GM12878 (cell line): ENCODE data around the gene PROM1. TPM values are rescaled to one million over a fixed set of nuclear protein-coding genes. Genes with fewer than 3 reads are reported as not detected.
A peak's percentile ranks its signal among the peaks of the same experiment; 100 is the strongest.

ENCODE experiments used
- ATAC-seq: fragments of 200-7000 bp; cut with Tn5 transposase; 3 replicates; pipeline ENCODE4 v1.9.1; 2020; ENCODE audit warnings: mild to moderate bottlenecking, moderate library complexity
- BruUV-seq: library from RNA; stranded (reverse); fragments of 400-500 nt; replicated peaks from 2 replicates; lab custom pipeline; 2021; lab: Mats Ljungman, UMichigan
- CTCF ChIA-PET: fragments of 300-600 bp; sonication (Branson Sonifier 250); formaldehyde crosslinking; extraction: SDS; loops from one replicate; lab custom pipeline; 2021; ENCODE audit warnings: inconsistent platforms; lab: Yijun Ruan, JAX
- POLR2A ChIA-PET: fragments of 350-600 bp; formaldehyde crosslinking; extraction: SDS; loops from one replicate; lab custom pipeline; 2021; ENCODE audit warnings: inconsistent platforms; lab: Charles Lee
- RAD21 ChIA-PET: fragments of 300-600 bp; sonication (Branson Sonifier 250); formaldehyde crosslinking; loops from one replicate; lab custom pipeline; 2023; ENCODE audit warnings: antibody characterized with exemption; ENCODE audit not compliant: unreplicated experiment; lab: Charles Lee
- SMC1A ChIA-PET: fragments of 300-600 bp; sonication (Branson Sonifier 250); formaldehyde crosslinking; loops from one replicate; lab custom pipeline; 2023; ENCODE audit not compliant: unreplicated experiment, uncharacterized antibody; lab: Charles Lee
- DNase-seq: peaks from one replicate; pipeline ENCODE4 v3.0.0-alpha.2; 2011; ENCODE audit warnings: low read depth, low spot score
- FAIRE-seq: peaks from 3 replicates; lab custom pipeline; 2011; peaks lifted over from hg19 to GRCh38; lab: Jason Lieb, UNC
- H2AFZ ChIP-seq: 2 replicates; pipeline ENCODE4 v1.6.0; 2011; ENCODE audit warnings: low read depth, low read length, control low read depth; ENCODE audit not compliant: control insufficient read depth
- H3K27ac ChIP-seq: 2 replicates; pipeline ENCODE4 v1.5.1; 2011; ENCODE audit warnings: control low read depth; ENCODE audit not compliant: control insufficient read depth, insufficient read depth
- H3K27me3 ChIP-seq, 2 experiments: replicated peaks in 1 of 2; 2 replicates each; pipeline versions ENCODE4 v1.6.0 to v1.6.1; 2011; ENCODE audit warnings: low read length in 1 of 2; ENCODE audit not compliant: control insufficient read depth in 2 of 2, insufficient read depth in 2 of 2
- H3K36me3 ChIP-seq, 2 experiments: 2 replicates each; pipeline ENCODE4 v1.5.1; 2011; ENCODE audit warnings: low read length in 1 of 2; ENCODE audit not compliant: control insufficient read depth in 2 of 2, insufficient read depth in 2 of 2
- H3K4me1 ChIP-seq: 2 replicates; pipeline ENCODE4 v1.6.1; 2011; ENCODE audit warnings: mild to moderate bottlenecking, low read length, moderate library complexity, mixed read lengths; ENCODE audit not compliant: control insufficient read depth, insufficient read depth
- H3K4me2 ChIP-seq: 2 replicates; pipeline ENCODE4 v1.6.0; 2011; ENCODE audit warnings: control low read depth; ENCODE audit not compliant: control insufficient read depth, insufficient read depth
- H3K4me3 ChIP-seq: fragments of 200-600 bp; sonication (generic); 2 replicates; pipeline ENCODE4 v1.5.1; 2016
- H3K79me2 ChIP-seq: 2 replicates; pipeline ENCODE4 v1.6.0; 2011; ENCODE audit warnings: low read length; ENCODE audit not compliant: control insufficient read depth, insufficient read depth
- H3K9ac ChIP-seq: 2 replicates; pipeline ENCODE4 v1.8.0; 2011; ENCODE audit warnings: low read length, control low read depth, mixed read lengths; ENCODE audit not compliant: control insufficient read depth, insufficient read depth
- H3K9me3 ChIP-seq: replicated peaks from 3 replicates; pipeline ENCODE4 v1.5.1; 2011; ENCODE audit warnings: mild to moderate bottlenecking, low read length; ENCODE audit not compliant: control insufficient read depth, insufficient read depth
- H4K20me1 ChIP-seq: 2 replicates; pipeline ENCODE4 v1.6.0; 2011; ENCODE audit not compliant: control insufficient read depth, insufficient read depth
- FOXM1 ChIP-seq: IDR thresholded peaks from 2 replicates; pipeline ENCODE4 v1.6.1; 2012; ENCODE audit warnings: low read depth, mild to moderate bottlenecking, inconsistent platforms, low read length, moderate library complexity
- KAT2A ChIP-seq: conservative IDR thresholded peaks from 2 replicates; pipeline ENCODE4 v1.6.1; 2011; ENCODE audit warnings: low read depth, low read length; ENCODE audit not compliant: control insufficient read depth
- MXI1 ChIP-seq: fragments of 150-350 bp; IDR thresholded peaks from 2 replicates; pipeline ENCODE4 v1.6.1; 2011; ENCODE audit warnings: low read depth, mild to moderate bottlenecking, inconsistent platforms, low read length, improper control_type of control experiment
- NFXL1 ChIP-seq: fragments of 450-650 bp; IDR thresholded peaks from 2 replicates; pipeline ENCODE4 v1.6.1; 2017; ENCODE audit warnings: antibody characterized with exemption, mild to moderate bottlenecking, borderline replicate concordance
- NFYB ChIP-seq: IDR thresholded peaks from 2 replicates; pipeline ENCODE4 v1.6.1; 2011; ENCODE audit warnings: low read depth, mild to moderate bottlenecking, low read length, improper control_type of control experiment, moderate library complexity; ENCODE audit not compliant: insufficient read depth
- NR2C2 ChIP-seq: IDR thresholded peaks from 2 replicates; pipeline ENCODE4 v1.6.1; 2011; ENCODE audit warnings: borderline replicate concordance, low read depth; ENCODE audit not compliant: control insufficient read depth, insufficient read length
- POLR2AphosphoS5 ChIP-seq: IDR thresholded peaks from 2 replicates; pipeline ENCODE4 v1.6.1; 2011; ENCODE audit warnings: mild to moderate bottlenecking, low read length, inconsistent platforms
- RUNX3 ChIP-seq: IDR thresholded peaks from 2 replicates; pipeline ENCODE4 v1.6.1; 2012; ENCODE audit warnings: low read length, inconsistent platforms
- STAT1 ChIP-seq: fragments of 450-650 bp; conservative IDR thresholded peaks from 2 replicates; pipeline ENCODE4 v1.6.1; 2014; ENCODE audit warnings: antibody characterized with exemption, mild to moderate bottlenecking
- WRNIP1 ChIP-seq: IDR thresholded peaks from 2 replicates; pipeline ENCODE4 v1.6.1; 2011; ENCODE audit warnings: low read depth, low read length, improper control_type of control experiment, borderline replicate concordance
- ZZZ3 ChIP-seq: IDR thresholded peaks from 2 replicates; pipeline ENCODE4 v1.6.1; 2011; ENCODE audit warnings: low read depth; ENCODE audit not compliant: control insufficient read depth, insufficient read length
- WGBS: methylation state at CpG from one replicate; pipeline ENCODE4 v1.1.6; 2016; ENCODE audit warnings: low lambda C conversion rate; ENCODE audit not compliant: insufficient replicate concordance, insufficient coverage; ENCODE audit errors: missing lambda C conversion rate; 5-methylcytosine and 5-hydroxymethylcytosine counted together
- in situ Hi-C: fragments of 300-500 bp; cut with MboI; formaldehyde crosslinking; loops from 9 replicates; pipeline ENCODE4 v1.14.3; 2018; ENCODE audit warnings: mixed read lengths
- intact Hi-C: fragments of 100-400 bp; cut with micrococcal nuclease; formaldehyde crosslinking; loops from one replicate; pipeline ENCODE4 v1.14.2; 2022; ENCODE audit not compliant: unreplicated experiment
- polyA plus RNA-seq, 11 experiments: library from polyadenylated mRNA; depleted of rRNA in 4 of 11; unstranded in 6 of 11; stranded (reverse) in 5 of 11; fragments of >200 nt; fragmentation: Nextera tagmentation in 4 of 11; fragmentation: Illumina TruSeq in 1 of 11; extraction: Ambion mirVana in 4 of 11; extraction: Trizol in 1 of 11; gene quantifications; 1 replicate in 1 of 11; 2 replicates in 10 of 11; pipeline versions ENCODE4 v1.2.1 to v1.2.3, GENCODE V29; 2011 to 2016; ENCODE audit warnings: inconsistent platforms in 2 of 11, missing spikeins in 2 of 11, low read depth in 1 of 11
- total RNA-seq, 4 experiments: library from RNA; depleted of rRNA in 3 of 4; stranded (reverse); fragments of >200 nt in 3 of 4; fragmentation: Illumina TruSeq in 1 of 4; extraction: Trizol in 1 of 4; gene quantifications; 2 replicates each; pipeline versions ENCODE4 v1.2.1 to v1.2.3, GENCODE V29; 2013 to 2021
- TF ChIP-seq, protein P1 (sequence below): IDR thresholded peaks from 2 replicates; pipeline ENCODE4 v1.6.1; 2012; ENCODE audit warnings: low read depth, low read length, improper control_type of control experiment
- TF ChIP-seq, protein P2 (sequence below): fragments of 450-650 bp; IDR thresholded peaks from 2 replicates; pipeline ENCODE4 v1.6.1; 2018; ENCODE audit warnings: borderline replicate concordance, mild to moderate bottlenecking; ENCODE audit not compliant: partially characterized antibody

The PROM1 gene
- total and polyA plus RNA-seq, 10 of the 15 experiments (the other 5 are each of a cell fraction or from before 2014, with no cell fraction given) = 0.08 to 0.31 (median 0.18) TPM; not detected in 7

DNA sequence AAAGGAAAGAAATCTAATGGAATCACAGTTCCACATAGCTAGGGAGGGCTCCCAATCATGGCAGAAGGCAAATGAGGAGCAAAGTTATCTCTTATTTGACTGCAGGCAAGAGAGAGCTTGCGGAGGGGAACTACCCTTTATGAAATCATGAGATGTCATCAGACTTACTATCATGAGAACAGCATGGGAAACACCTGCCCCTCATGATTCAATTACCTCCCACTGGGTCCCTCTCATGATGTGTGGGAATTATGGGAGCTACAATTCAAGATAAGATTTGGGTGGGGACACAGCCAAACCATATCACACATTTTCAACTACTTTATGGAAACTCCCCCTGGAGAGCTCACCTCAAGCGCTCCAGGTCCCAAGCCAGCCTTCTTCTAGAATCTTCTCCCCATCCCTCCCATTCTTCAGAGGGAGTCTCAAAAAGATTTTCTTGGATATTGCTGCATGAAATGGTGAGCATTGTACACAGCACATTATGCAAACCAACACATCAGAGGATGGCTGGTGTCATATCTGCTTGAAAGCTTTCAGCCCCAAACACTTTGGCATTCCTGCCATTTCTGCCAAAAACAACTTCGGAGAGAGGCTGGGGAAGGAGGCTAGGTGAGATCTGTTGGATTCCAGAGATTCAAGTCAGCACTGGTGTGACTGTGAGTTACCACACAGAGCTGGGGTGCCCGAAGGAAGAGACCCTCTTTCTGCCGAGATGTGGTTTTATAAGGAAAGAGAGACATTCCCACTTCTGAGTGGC lies 152.2 kb downstream of the PROM1 start:
- no TSS peak for BruUV-seq
- TF ChIP-seq NFYB (no peak), NFXL1 (no peak), FOXM1 (no peak)
- no peak overlapping the region for H3K4me2 ChIP-seq
- H3K36me3 ChIP-seq = no peaks in the 10 kb centered on the region
- 57% methylated on average over 5 of the region's 5 CpGs for WGBS
- FAIRE-seq = no peak
- H3K4me3 ChIP-seq = no peak overlapping the region
- no peaks in the 10 kb centered on the region; the same call in 2 of the 3 replicates for H3K9me3 ChIP-seq
- intact Hi-C loops = no loop called here
- H3K79me2 ChIP-seq = no peaks in the 10 kb centered on the region
- DNase-seq = no peak
- H3K27ac ChIP-seq = no peak overlapping the region
- POLR2A ChIA-PET = interaction anchor here (0.9 kb wide), 1 partner anchor 8 kb away, joined by 3 read pairs; no protein-coding TSS in a partner anchor
- RAD21 ChIA-PET = interaction anchor here (0.9 to 1.6 kb wide), 2 partner anchors 24 to 126 kb away, joined by 3 to 4 read pairs; no protein-coding TSS in a partner anchor
- in situ Hi-C loops = no loop called here
- SMC1A ChIA-PET = interaction anchor here (1.2 to 1.5 kb wide), 2 partner anchors 24 to 59 kb away, joined by 3 read pairs; no protein-coding TSS in a partner anchor
- H3K9ac ChIP-seq = no peak overlapping the region
- H4K20me1 ChIP-seq = no peaks in the 10 kb centered on the region
- H2AFZ ChIP-seq = no peak overlapping the region
- CTCF ChIA-PET = interaction anchor here (0.6 to 1.6 kb wide), 4 partner anchors 22 to 153 kb away, joined by 3 to 4 read pairs (median 3); no protein-coding TSS in a partner anchor
- H3K27me3 ChIP-seq = no peaks in the 10 kb centered on the region; a peak in 3 of 4 replicates
- no peak for ATAC-seq
- H3K4me1 ChIP-seq = no peaks in the 10 kb centered on the region

DNA sequence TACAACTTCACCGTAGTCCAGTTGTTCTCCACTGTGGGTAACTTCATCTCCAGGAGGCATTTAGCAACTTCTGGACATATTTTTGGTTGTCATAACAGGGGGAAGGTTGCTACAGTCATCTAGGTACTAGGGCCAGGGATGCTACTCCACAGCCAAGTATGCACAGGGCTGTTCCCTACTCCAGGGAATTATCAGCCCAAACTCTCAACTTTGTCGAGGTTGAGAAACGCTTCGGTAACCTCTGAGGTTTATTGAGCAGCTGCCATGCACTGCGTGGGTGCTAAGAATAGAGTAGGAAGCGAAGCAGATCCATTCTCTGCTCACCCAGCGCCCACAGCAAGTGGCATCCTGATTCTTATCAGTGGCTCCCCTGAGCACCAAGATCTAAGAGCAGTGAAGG lies 153.5 kb downstream of the PROM1 start:
- Histone ChIP-seq H3K27ac (no peak overlapping the region), H3K36me3 (no peaks in the 10 kb centered on the region), H3K9me3 (no peaks in the 10 kb centered on the region; the same call in 2 of the 3 replicates), H3K4me1 (no peaks in the 10 kb centered on the region), H3K27me3 (no peaks in the 10 kb centered on the region; a peak in 2 of 4 replicates), H3K9ac (no peak overlapping the region), H3K4me3 (no peak overlapping the region), H4K20me1 (no peaks in the 10 kb centered on the region), H3K79me2 (no peaks in the 10 kb centered on the region), H2AFZ (no peak overlapping the region), H3K4me2 (no peak overlapping the region)
- ChIA-PET RAD21 (no interaction called here), CTCF (interaction anchor here (0.7 to 1.1 kb wide), 3 partner anchors 23 to 104 kb away, joined by 3 read pairs; no protein-coding TSS in a partner anchor), SMC1A (no interaction called here), POLR2A (no interaction called here)
- intact Hi-C loops (no loop called here), in situ Hi-C loops (no loop called here)
- WGBS = 7% methylated on average over 7 of the region's 7 CpGs
- DNase-seq (no peak), ATAC-seq (peak; percentile 44), FAIRE-seq (no peak)
- no TSS peak for BruUV-seq
- no peak for TF ChIP-seq ZZZ3
- TF ChIP-seq KAT2A = no peak
- TF ChIP-seq STAT1 = no peak
- no peak for TF ChIP-seq POLR2AphosphoS5
- no peak for TF ChIP-seq MXI1
- TF ChIP-seq, protein P1, sequence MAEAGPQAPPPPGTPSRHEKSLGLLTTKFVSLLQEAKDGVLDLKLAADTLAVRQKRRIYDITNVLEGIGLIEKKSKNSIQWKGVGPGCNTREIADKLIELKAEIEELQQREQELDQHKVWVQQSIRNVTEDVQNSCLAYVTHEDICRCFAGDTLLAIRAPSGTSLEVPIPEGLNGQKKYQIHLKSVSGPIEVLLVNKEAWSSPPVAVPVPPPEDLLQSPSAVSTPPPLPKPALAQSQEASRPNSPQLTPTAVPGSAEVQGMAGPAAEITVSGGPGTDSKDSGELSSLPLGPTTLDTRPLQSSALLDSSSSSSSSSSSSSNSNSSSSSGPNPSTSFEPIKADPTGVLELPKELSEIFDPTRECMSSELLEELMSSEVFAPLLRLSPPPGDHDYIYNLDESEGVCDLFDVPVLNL = no peak
- TF ChIP-seq RUNX3 = no peak
- TF ChIP-seq WRNIP1 = no peak
- TF ChIP-seq, protein P2, sequence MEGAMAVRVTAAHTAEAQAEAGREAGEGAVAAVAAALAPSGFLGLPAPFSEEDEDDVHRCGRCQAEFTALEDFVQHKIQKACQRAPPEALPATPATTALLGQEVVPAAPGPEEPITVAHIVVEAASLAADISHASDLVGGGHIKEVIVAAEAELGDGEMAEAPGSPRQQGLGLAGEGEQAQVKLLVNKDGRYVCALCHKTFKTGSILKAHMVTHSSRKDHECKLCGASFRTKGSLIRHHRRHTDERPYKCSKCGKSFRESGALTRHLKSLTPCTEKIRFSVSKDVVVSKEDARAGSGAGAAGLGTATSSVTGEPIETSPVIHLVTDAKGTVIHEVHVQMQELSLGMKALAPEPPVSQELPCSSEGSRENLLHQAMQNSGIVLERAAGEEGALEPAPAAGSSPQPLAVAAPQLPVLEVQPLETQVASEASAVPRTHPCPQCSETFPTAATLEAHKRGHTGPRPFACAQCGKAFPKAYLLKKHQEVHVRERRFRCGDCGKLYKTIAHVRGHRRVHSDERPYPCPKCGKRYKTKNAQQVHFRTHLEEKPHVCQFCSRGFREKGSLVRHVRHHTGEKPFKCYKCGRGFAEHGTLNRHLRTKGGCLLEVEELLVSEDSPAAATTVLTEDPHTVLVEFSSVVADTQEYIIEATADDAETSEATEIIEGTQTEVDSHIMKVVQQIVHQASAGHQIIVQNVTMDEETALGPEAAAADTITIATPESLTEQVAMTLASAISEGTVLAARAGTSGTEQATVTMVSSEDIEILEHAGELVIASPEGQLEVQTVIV = no peak
- no peak for TF ChIP-seq NR2C2
